Measurements from ENCODE around the gene CALM1.

GRCh38 chr14:90447720-90448497, 51.1 kb downstream of the CALM1 start:
- TF ChIP-seq, protein P1, sequence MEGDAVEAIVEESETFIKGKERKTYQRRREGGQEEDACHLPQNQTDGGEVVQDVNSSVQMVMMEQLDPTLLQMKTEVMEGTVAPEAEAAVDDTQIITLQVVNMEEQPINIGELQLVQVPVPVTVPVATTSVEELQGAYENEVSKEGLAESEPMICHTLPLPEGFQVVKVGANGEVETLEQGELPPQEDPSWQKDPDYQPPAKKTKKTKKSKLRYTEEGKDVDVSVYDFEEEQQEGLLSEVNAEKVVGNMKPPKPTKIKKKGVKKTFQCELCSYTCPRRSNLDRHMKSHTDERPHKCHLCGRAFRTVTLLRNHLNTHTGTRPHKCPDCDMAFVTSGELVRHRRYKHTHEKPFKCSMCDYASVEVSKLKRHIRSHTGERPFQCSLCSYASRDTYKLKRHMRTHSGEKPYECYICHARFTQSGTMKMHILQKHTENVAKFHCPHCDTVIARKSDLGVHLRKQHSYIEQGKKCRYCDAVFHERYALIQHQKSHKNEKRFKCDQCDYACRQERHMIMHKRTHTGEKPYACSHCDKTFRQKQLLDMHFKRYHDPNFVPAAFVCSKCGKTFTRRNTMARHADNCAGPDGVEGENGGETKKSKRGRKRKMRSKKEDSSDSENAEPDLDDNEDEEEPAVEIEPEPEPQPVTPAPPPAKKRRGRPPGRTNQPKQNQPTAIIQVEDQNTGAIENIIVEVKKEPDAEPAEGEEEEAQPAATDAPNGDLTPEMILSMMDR (IDR thresholded peaks at IDR 0.05) = no peak
- TF ChIP-seq POLR2A (IDR thresholded peaks at IDR 0.05) = no peak
